ENCODE measurements around the gene UACA.

Gene UACA

GRCh38 chr15:70708839-70709238, 54.5 kb downstream of the UACA start:
- DNase-seq, result no peak

GRCh38 chr15:70707686-70708300, 55.6 kb downstream of the UACA start:
- no peak for DNase-seq

DNA sequence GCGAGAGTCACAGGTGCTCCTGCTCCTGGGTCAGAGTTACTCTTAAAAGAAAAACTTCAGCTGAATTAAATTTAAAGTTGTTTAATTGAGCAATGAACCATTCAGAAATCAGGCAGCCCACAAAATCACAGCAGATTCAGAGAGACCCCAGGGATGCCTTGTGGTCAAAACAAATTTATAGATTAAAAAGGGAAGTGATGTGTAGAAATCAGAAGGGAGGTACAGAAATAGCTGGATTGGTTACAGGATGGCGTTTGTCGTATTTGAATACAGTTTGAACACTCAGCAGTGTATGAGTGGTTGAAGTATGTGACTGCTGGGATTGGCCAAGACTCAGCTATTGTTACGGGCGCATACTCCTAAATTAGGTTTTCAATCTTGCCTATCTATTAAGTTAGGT, 58.6 kb downstream of the UACA start:
- DNase-seq, result no peak

DNA sequence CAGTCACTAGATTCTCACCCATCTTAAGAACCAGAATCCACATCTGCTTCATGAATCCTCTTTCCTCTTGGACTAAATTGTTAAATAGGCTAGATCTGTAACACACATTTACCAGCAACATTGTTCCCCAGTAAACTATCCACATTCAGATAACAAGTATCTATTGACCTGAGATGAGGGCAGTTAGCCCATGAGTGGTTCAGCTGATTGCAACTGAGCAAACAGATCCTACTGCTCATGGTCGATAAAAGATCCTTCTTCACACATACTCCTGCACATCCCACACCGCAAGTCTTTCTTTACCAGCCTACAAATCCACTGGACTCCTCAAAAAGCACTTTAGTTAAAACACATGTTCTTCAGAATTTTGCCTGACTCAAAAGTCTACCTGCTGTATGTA, 59.2 kb downstream of the UACA start:
- DNase-seq, result no peak

GRCh38 chr15:70703096-70703878, 60.1 kb downstream of the UACA start:
- no peak for DNase-seq

GRCh38 chr15:70702584-70702983, 60.8 kb downstream of the UACA start:
- no peak for DNase-seq

DNA sequence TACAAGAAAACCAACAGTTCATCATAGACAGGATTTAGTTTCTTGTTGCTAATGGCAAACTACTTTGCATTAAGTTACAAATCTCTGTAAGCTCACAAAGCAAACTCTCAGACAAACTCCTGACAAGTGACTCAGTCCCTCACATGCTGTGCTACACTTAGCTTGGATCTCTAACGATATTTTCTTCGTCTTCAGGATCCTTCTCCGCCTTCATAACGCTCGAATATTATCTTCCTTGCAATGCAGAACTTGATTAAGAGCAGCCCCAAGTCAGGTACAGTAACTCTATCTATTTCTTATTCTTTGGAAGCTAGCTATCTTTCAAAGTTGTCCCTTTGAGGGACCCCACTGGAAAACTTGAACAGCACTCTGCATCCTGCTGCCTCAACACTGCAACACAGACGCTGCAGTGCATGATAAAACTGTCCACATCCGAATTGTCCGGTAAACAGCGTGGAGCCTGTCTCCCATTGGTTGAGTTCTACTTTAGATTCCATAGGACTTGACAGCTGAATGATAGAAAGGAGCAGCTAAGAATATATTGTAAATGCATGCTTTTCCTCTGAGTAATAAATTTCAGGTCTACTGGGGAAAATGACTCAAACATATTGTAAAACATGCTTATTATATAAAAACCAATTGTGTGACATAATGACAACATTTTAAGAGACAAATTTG, 61.3 kb downstream of the UACA start:
- no peak for DNase-seq

DNA sequence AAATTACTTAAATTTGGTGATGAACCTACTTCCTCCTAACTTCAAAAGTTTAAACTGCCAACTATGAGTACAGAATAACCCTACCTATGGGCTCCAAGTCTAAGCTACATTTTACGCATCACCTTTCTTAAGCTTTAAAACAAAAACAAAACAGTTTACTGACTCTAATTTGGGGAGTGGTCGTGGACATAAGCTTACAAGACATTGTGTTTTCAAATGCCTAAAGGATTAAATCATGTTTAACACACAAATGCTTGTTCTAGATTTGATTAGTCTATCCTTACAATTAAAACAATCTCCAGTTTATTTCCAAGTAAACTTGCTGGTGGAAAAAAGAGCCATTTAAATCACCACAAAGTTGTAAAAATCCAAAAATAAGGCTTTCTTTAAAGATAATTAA, 62.2 kb downstream of the UACA start:
- DNase-seq, result no peak

DNA sequence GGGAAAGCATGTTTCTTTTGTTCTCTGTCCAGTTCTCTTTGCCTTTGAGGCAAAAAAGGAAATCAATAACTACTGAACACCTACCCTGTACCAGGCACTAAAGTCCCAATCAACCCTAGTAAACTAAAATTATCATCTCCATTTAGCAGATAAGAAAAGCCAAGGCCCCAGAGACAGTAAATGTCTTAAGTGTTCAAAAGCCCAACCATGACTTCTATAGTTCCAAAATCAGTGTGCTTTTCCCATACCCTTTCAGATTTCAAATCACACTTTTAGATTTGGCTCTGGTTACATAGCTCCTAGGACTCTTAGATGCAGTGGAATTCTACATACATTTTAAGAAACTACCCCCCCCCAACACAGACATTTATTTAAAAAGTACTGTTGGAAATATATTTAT, 63.5 kb downstream of the UACA start:
- no peak for DNase-seq

GRCh38 chr15:70698836-70699390, 64.4 kb downstream of the UACA start:
- no peak for DNase-seq

- DNase-seq, result no peak
These were observed 64.9 kb downstream of the UACA start for GRCh38 chr15:70698426-70698825.

DNA sequence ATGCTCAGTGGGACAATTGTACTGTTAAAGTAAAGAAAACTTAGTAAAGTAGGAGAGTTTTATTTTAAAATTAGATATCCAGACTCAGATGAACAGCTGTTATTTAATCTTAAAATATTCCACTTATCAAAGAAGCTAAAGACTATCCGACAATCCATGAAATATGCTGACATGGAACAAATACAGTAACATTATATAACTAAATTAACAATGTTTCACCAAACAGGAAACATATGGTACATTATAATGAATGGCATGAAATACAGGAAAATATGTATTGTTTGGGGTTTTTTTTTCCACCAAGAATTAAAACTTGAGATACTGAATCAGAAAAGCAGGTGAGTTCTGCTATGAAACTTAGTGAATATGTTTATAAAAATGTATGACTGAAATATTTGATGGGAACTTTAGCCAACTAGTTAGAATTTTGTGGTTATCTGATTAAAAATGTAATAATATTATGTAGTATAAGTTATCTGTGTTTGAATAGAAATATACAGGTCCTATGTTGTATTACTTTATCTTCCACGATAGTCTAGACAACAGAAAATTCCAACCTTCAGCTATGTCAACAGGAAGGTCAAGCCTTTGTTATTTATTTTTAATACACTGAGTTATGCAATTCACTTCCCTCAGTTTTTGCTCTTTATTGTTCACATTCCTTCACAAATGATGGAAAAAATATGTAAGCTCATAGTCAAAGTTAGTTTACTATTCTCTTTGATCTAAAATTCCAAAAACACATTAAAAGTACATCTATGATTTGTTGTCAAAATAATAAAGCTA, 72.7 kb downstream of the UACA start:
- DNase-seq, result no peak

- DNase-seq, result no peak
These were observed 73.3 kb downstream of the UACA start for GRCh38 chr15:70690021-70690420.

DNA sequence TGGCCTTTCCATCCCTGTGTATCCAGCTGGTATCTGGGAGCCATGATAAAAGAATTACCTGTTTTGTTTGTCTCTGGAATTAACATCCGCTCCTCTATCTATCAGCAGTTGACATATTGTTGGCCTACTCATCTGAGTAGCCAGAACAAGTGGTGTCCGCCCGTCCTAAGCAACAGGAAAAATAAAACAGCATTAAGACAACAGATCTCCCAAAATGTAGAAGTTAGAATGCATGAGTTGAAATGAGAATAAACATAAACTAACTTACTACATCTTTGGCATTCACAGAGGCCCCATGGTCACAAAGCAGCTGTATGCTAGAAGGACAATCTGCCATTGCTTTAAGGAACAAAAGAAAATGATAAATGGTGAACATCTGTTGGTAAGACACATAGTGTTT, 75.9 kb downstream of the UACA start:
- DNase-seq, result no peak

DNA sequence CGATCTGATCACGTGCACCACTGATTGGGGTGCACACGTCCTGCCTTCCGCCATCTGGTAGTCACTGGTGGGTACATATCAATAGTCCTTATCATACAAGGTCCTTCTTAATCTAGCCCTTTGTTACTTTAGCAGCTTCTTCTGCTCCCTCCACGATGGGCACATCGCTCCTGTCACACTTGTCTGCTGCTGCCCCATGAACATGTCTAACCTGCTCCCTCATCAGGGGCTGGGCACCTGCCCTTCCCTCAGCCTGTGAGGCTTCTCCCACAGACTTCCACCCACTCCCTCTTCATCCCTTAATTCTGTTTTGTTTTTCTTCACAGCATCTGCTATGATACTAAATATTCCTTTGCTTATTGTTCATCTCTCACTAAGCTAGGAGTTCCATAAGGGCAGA, 82.5 kb downstream of the UACA start:
- DNase-seq, result no peak

DNA sequence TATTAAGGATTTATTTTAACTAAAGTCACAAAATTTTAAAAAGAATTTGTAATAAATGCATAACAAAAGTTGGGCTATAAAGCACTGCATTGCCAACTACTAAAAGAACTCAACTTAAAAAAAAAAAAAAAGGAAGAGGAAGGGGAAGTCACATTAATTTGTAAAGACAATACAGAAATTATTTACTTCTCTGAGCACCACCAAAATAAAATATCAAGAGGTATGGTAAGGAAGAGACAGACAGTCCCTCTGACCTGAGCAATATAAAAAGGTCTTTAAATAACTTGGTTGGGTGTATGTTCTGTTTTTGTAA, 83.5 kb downstream of the UACA start:
- no peak for DNase-seq

DNA sequence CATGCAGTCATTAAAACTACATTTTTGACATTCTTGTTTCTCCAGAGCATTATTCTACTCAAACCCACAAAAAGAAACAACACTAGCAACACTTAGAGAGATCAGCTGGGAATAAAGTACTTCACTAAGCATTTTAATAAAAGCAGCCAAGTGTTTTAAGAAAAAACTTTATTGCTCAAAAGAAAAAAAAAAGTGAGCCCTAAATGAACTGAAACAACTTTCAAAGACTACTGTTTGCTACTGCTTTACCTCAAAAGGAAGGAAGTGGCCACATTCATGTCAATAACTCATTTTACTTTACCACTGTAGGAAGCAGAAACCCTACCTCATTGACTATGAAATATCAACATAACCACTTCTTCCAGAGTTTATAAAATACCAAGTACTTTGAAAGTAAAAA, 91.3 kb downstream of the UACA start:
- DNase-seq, result no peak

GRCh38 chr15:70670680-70671079, 92.7 kb downstream of the UACA start:
- DNase-seq, result no peak

GRCh38 chr15:70669966-70670658, 93.2 kb downstream of the UACA start:
- no peak for DNase-seq

DNA sequence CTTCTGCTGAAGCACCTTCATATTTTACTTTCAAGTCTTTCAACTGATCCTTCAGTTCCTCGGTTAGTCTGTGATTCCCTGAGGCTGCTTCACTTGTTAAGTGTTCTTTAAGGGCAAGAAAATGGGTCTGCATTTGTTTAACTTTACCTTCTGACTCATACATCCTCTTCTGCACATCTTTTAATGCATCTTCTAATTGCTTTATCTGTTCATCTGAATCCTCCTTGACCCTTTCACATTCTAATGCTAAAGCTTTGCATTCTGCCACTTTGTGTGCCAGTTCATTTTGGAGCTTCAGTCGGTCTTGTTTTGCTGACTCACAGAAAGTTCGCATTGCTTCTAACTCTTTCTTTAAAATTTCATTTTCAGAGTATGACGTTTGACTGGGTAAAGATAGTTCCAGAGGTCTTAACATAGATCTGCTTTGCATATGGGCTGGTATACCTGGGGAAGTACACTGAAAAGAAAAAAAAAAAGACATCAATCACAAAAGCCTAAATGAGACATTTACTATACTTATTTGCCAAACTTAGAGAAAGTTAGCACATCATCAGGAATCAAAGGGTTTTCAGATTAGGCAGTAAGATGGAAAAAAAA, 94.3 kb downstream of the UACA start:
- no peak for DNase-seq

DNA sequence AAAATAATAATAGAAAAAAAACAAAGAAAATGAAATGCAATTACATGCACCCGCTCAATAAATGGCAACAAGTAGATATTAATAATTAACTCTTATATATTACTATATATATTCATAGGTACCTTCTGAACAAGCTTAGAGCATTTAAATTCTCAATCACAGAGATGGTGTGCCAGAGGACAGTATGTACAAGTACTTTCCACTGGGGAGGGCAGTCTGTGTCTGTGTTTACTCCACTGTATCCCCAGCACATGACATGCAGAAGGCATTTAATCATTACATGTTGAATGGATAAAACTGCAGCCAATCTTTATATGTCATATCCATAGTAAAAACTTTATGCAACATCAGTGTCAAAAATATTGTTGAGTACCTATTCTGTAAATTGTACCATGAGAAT, 97.8 kb downstream of the UACA start:
- no peak for DNase-seq

DNA sequence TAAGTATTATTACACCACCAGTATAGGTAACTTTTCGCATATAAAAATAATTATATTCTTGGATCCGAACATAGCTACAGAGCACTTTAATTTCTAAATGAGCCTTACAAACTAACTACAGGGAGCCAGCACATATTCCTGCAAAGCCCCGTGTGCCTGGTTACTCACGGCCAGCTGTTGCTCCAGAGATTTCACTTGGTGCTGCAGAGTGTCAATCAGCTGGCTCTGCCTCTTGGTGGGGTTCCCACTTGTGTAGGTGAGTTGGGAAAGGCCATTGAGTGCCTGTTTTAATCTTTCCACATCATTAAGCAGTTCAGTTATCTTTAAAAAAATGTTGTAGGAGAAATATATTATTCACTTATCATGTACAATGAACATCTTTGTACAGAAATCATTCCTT, 98.9 kb downstream of the UACA start:
- no peak for DNase-seq

Measured in CD4-positive, alpha-beta T cell treated with Interleukin-15 for 1 hour (primary cell).